Erythroblast (primary cell): ENCODE data around the gene NEDD9.

ENCODE experiments used
- GATA1 ChIP-seq: IDR thresholded peaks from 2 replicates; pipeline ENCODE4 v1.6.1; 2011; ENCODE audit warnings: low read depth, mild to moderate bottlenecking, control low read depth, low read length, moderate library complexity
- POLR2A ChIP-seq: IDR thresholded peaks from 2 replicates; pipeline ENCODE4 v1.6.1; 2011; ENCODE audit warnings: mild to moderate bottlenecking, low read length

DNA sequence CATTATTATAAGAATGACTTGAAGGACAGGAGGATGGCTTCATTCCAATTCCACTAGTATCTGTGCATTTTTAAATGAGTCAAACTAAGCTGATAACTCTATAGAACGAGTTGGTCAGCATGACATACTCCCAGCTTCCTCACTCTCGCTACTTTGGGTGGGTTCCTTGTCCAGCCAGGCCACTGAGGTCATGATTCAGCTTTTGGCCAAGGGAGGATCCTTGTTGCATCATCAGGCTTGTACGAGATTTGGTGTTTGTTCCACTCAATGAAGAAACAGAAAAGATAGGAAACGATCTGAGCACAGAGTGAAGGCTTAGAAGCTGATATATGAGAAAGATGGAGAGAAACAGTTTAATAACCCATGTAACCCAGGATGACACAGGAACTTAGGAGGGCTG lies 19.8 kb downstream of the NEDD9 start:
- TF ChIP-seq POLR2A = no peak
- TF ChIP-seq GATA1 = no peak
